SJCRH30 (cell line): Measurements from ENCODE around the gene TUG1. TPM values are rescaled to one million over a fixed set of nuclear protein-coding genes. Genes with fewer than 3 reads are reported as not detected.

Experiments used
- DNase-seq, 2 experiments: peaks; one replicate each; pipeline ENCODE4 v3.0.0-alpha.2; 2015 to 2020
- H3K27ac ChIP-seq: fragments of 250-450 bp; sonication (Bioruptor Pico); 2 replicates; pipeline ENCODE4 v1.5.1; 2020; ENCODE audit warnings: mild to moderate bottlenecking, moderate library complexity
- H3K27me3 ChIP-seq: fragments of 250-450 bp; sonication (Bioruptor Pico); 2 replicates; pipeline ENCODE4 v1.5.1; 2020; ENCODE audit warnings: mild to moderate bottlenecking, moderate library complexity
- H3K36me3 ChIP-seq: fragments of 250-450 bp; sonication (Bioruptor Pico); 2 replicates; pipeline ENCODE4 v1.5.1; 2020; ENCODE audit warnings: mild to moderate bottlenecking, moderate library complexity
- H3K4me1 ChIP-seq: fragments of 250-450 bp; sonication (Bioruptor Pico); 2 replicates; pipeline ENCODE4 v1.5.1; 2020; ENCODE audit warnings: mild to moderate bottlenecking, moderate library complexity
- H3K4me3 ChIP-seq: fragments of 250-450 bp; sonication (Bioruptor Pico); 2 replicates; pipeline ENCODE4 v1.5.1; 2020; ENCODE audit warnings: mild to moderate bottlenecking, moderate library complexity
- H3K9me3 ChIP-seq: fragments of 250-450 bp; sonication (Bioruptor Pico); replicated peaks from 2 replicates; pipeline ENCODE4 v1.5.1; 2020; ENCODE audit warnings: mild to moderate bottlenecking, moderate library complexity
- total RNA-seq: library from RNA; depleted of rRNA; stranded (reverse); fragments of >200 nt; shearing (Covaris generic); gene quantifications from 2 replicates; pipeline ENCODE4 v1.2.3, GENCODE V29; 2014

Gene TUG1
- total RNA-seq, 1 experiment from 2014 or later: 73.0 TPM

- DNase-seq: peak; percentile 35 to 36
These were observed 679 bp downstream of the TUG1 start for GRCh38 chr22:30969532-30970355.

GRCh38 chr22:30970356-30970746 lies 1.3 kb downstream of the TUG1 start:
- H3K4me3 ChIP-seq: peak overlapping the region; percentile 85
- no peak for DNase-seq
- H3K9me3 ChIP-seq: no peaks in the 10 kb centered on the region; the same call in 1 of the 2 replicates
- no peaks in the 10 kb centered on the region for H3K27me3 ChIP-seq
- H3K4me1 ChIP-seq: peaks cover 10% of the 10 kb centered on the region
- H3K36me3 ChIP-seq: peaks cover 65% of the 10 kb centered on the region
- H3K27ac ChIP-seq: no peak overlapping the region

More at GRCh38 chr22:30969532-30970355, 679 bp downstream of the TUG1 start:
- no peaks in the 10 kb centered on the region; the same call in 1 of the 2 replicates for H3K9me3 ChIP-seq
- H3K4me3 ChIP-seq: peak overlapping the region; percentile 85
- peak overlapping the region; percentile 84 for H3K27ac ChIP-seq
- peaks cover 63% of the 10 kb centered on the region for H3K36me3 ChIP-seq
- peaks cover 10% of the 10 kb centered on the region for H3K4me1 ChIP-seq
- H3K27me3 ChIP-seq: no peaks in the 10 kb centered on the region

- peaks cover 39% of the 10 kb centered on the region for H3K36me3 ChIP-seq
- no peak overlapping the region for H3K4me3 ChIP-seq
- H3K9me3 ChIP-seq: peaks cover 3% of the 10 kb centered on the region
- no peaks in the 10 kb centered on the region for H3K27me3 ChIP-seq
- H3K27ac ChIP-seq: no peak overlapping the region
- no peak for DNase-seq
- H3K4me1 ChIP-seq: no peaks in the 10 kb centered on the region
These were observed 9.4 kb downstream of the TUG1 start for GRCh38 chr22:30978304-30978962.

- H3K27ac ChIP-seq: no peak overlapping the region
- H3K4me3 ChIP-seq: no peak overlapping the region
- H3K36me3 ChIP-seq: peaks cover 24% of the 10 kb centered on the region
- no peak for DNase-seq
- H3K9me3 ChIP-seq: peaks cover 3% of the 10 kb centered on the region
- H3K27me3 ChIP-seq: no peaks in the 10 kb centered on the region
- no peaks in the 10 kb centered on the region for H3K4me1 ChIP-seq
These were observed 10.9 kb downstream of the TUG1 start for GRCh38 chr22:30979932-30980331.

- Histone ChIP-seq H3K9me3 (no peaks in the 10 kb centered on the region), H3K27me3 (no peaks in the 10 kb centered on the region), H3K4me3 (no peak overlapping the region)
These were observed 13.4 kb downstream of the TUG1 start for GRCh38 chr22:30982512-30982911.

GRCh38 chr22:30984317-30984716 lies 15.3 kb downstream of the TUG1 start:
- no peak overlapping the region for H3K4me3 ChIP-seq
- H3K27me3 ChIP-seq: no peaks in the 10 kb centered on the region
- no peak for DNase-seq
- H3K27ac ChIP-seq: no peak overlapping the region
- H3K9me3 ChIP-seq: no peaks in the 10 kb centered on the region
- H3K36me3 ChIP-seq: no peaks in the 10 kb centered on the region
- H3K4me1 ChIP-seq: no peaks in the 10 kb centered on the region

More at GRCh38 chr22:30982512-30982911, 13.4 kb downstream of the TUG1 start:
- DNase-seq: no peak
- Histone ChIP-seq H3K4me1 (no peaks in the 10 kb centered on the region), H3K36me3 (no peaks in the 10 kb centered on the region; the same call in 1 of the 2 replicates), H3K27ac (no peak overlapping the region)

GRCh38 chr22:30985561-30986208 lies 16.6 kb downstream of the TUG1 start:
- Histone ChIP-seq H3K9me3 (no peaks in the 10 kb centered on the region), H3K27ac (no peak overlapping the region)
- no peak for DNase-seq

GRCh38 chr22:30989474-30989873 lies 20.4 kb downstream of the TUG1 start:
- no peak for DNase-seq
- Histone ChIP-seq H3K9me3 (no peaks in the 10 kb centered on the region), H3K36me3 (no peaks in the 10 kb centered on the region), H3K27ac (no peak overlapping the region), H3K27me3 (no peaks in the 10 kb centered on the region), H3K4me3 (no peak overlapping the region), H3K4me1 (no peaks in the 10 kb centered on the region)

More at GRCh38 chr22:30985561-30986208, 16.6 kb downstream of the TUG1 start:
- Histone ChIP-seq H3K36me3 (no peaks in the 10 kb centered on the region), H3K4me3 (no peak overlapping the region), H3K27me3 (no peaks in the 10 kb centered on the region), H3K4me1 (no peaks in the 10 kb centered on the region)

GRCh38 chr22:30990690-30991089 lies 21.6 kb downstream of the TUG1 start:
- H3K4me3 ChIP-seq: no peak overlapping the region
- no peaks in the 10 kb centered on the region for H3K27me3 ChIP-seq
- H3K4me1 ChIP-seq: no peaks in the 10 kb centered on the region
- H3K27ac ChIP-seq: no peak overlapping the region
- H3K36me3 ChIP-seq: no peaks in the 10 kb centered on the region
- no peak for DNase-seq
- H3K9me3 ChIP-seq: no peaks in the 10 kb centered on the region

- H3K4me1 ChIP-seq: no peaks in the 10 kb centered on the region
- no peak overlapping the region for H3K4me3 ChIP-seq
- no peaks in the 10 kb centered on the region for H3K9me3 ChIP-seq
- no peak overlapping the region for H3K27ac ChIP-seq
- H3K36me3 ChIP-seq: no peaks in the 10 kb centered on the region
- no peaks in the 10 kb centered on the region for H3K27me3 ChIP-seq
- no peak for DNase-seq
These were observed 23.5 kb downstream of the TUG1 start for GRCh38 chr22:30992565-30992964.

GRCh38 chr22:30994960-30995359 lies 25.9 kb downstream of the TUG1 start:
- Histone ChIP-seq H3K27me3 (no peaks in the 10 kb centered on the region), H3K4me1 (no peaks in the 10 kb centered on the region), H3K27ac (no peak overlapping the region), H3K36me3 (no peaks in the 10 kb centered on the region), H3K4me3 (no peak overlapping the region), H3K9me3 (no peaks in the 10 kb centered on the region)
- no peak for DNase-seq

- Histone ChIP-seq H3K9me3 (no peaks in the 10 kb centered on the region), H3K36me3 (no peaks in the 10 kb centered on the region), H3K27ac (no peak overlapping the region)
These were observed 27.4 kb downstream of the TUG1 start for GRCh38 chr22:30996462-30996861.

GRCh38 chr22:30998329-30998728 lies 29.3 kb downstream of the TUG1 start:
- no peak for DNase-seq
- H3K9me3 ChIP-seq: no peaks in the 10 kb centered on the region
- H3K4me3 ChIP-seq: no peak overlapping the region

More at GRCh38 chr22:30996462-30996861, 27.4 kb downstream of the TUG1 start:
- H3K4me1 ChIP-seq: no peaks in the 10 kb centered on the region
- no peak for DNase-seq
- H3K4me3 ChIP-seq: no peak overlapping the region
- H3K27me3 ChIP-seq: no peaks in the 10 kb centered on the region

GRCh38 chr22:31001124-31001770 lies 32.2 kb downstream of the TUG1 start:
- DNase-seq: no peak
- no peaks in the 10 kb centered on the region for H3K27me3 ChIP-seq
- 0 out of 2 replicates have a peak, but pooled peaks cover 3% of the 10 kb centered on the region for H3K9me3 ChIP-seq
- no peak overlapping the region for H3K27ac ChIP-seq
- no peaks in the 10 kb centered on the region for H3K36me3 ChIP-seq
- no peaks in the 10 kb centered on the region for H3K4me1 ChIP-seq
- no peak overlapping the region for H3K4me3 ChIP-seq

More at GRCh38 chr22:30998329-30998728, 29.3 kb downstream of the TUG1 start:
- Histone ChIP-seq H3K27me3 (no peaks in the 10 kb centered on the region), H3K4me1 (no peaks in the 10 kb centered on the region), H3K27ac (no peak overlapping the region), H3K36me3 (no peaks in the 10 kb centered on the region)
